ENCODE data around the gene FRMD4A.

FRMD4A gene

DNA sequence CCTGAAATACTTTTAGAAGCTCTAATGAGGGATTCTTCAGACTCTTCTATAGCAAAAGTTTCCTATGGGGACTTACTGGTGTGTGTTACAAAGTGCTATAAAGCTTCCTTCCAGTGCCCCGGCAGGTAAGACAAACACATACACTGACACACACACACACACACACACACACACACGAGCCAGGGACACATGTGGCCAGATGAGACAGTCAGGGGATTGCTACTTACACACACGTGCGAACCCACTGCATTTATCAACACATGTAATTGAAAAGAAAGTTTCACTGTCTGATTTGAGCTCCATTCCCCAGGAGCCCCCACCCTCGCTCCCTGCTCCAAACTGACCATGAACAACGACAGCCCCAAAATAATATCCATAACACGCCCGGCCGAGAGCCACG, 624.1 kb downstream of the FRMD4A start:
- peaks cover 56% of the 10 kb centered on the region for H3K27me3 Mint-ChIP-seq (ENCODE audit: low read depth)
- H3K4me3 Mint-ChIP-seq, result no peak overlapping the region
- no peaks in the 10 kb centered on the region for H3K36me3 Mint-ChIP-seq (ENCODE audit: low read depth)
- peaks cover 11% of the 10 kb centered on the region for H3K4me1 Mint-ChIP-seq (ENCODE audit: low read depth)
- no peak overlapping the region for H3K27ac Mint-ChIP-seq
- no peaks in the 10 kb centered on the region for H3K9me3 Mint-ChIP-seq

DNA sequence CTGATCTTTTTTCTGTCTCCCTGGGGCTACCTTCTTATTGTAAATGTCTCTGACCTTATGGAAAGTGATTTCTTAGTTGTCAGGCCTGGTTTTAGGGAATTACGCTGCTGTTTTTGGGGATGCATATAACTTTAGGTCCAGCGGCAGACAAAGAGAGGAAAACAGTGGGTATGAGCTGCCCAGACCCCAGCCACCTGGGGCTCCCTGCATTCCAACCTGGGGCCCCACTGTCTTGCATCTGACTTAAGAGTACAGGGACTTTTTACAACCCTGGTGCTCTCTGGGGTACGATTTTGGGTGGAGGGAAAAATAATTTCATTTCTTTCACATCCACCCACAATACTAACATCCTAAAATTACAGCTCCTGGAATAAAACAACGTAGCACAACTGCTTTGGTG, 624.5 kb downstream of the FRMD4A start:
- Mint-ChIP-seq H3K9me3 (no peaks in the 10 kb centered on the region), H3K27ac (no peak overlapping the region), H3K27me3 (ENCODE audit: low read depth) (peaks cover 56% of the 10 kb centered on the region), H3K36me3 (ENCODE audit: low read depth) (no peaks in the 10 kb centered on the region), H3K4me3 (no peak overlapping the region), H3K4me1 (ENCODE audit: low read depth) (peaks cover 11% of the 10 kb centered on the region)

DNA sequence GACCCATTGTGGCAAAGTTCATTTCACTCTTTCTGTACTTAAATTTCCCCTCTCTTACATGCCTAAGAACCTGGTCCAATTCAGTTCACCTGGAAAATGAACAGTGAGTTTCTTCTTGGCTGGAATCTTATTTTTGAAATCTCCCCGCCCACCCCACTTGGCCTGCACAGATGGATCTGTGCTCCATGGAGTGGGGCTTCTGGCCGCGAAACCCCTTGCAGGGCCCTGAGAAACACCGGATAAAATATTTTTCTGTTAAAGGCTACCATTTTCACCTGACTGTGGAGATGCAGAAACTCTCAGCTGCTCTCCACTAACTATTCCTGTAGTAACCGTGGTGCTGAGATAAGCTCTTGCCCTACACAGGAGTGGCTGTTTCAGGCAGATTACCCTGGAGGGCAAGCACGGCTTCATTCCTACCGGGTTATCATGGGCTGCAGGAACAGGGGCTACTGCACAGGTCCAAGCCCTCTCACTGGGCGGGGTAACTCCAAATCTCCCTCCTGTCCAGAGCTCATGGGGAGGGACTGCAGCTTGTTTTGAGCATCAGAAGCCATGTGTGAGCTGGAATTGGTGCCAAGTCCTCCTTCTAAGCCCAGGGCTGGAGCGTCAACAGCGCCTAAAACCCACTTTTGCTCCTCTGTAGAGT, 625.1 kb downstream of the FRMD4A start:
- Mint-ChIP-seq H3K27me3 (ENCODE audit: low read depth) (peaks cover 56% of the 10 kb centered on the region), H3K27ac (no peak overlapping the region), H3K4me1 (ENCODE audit: low read depth) (peaks cover 11% of the 10 kb centered on the region), H3K9me3 (no peaks in the 10 kb centered on the region), H3K4me3 (no peak overlapping the region), H3K36me3 (ENCODE audit: low read depth) (no peaks in the 10 kb centered on the region)

DNA sequence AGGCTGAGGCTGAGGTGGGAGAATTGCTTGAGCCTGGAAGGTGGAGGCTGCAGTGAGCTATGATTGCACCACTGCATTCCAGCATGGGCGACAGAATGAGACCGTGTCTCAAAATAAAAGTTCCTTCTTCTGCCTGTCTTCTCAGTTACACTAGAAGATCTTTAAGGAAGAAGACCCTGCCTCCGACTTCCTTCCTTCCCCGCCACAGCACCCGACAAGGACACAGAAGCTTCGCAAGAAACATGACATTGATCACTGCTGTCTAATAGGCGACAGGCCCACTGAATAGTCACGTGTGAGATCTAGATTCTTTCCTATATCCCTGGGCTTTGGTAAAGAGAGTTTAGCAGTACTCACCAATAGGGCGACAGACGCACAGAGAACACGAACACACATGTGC, 625.8 kb downstream of the FRMD4A start:
- H3K36me3 Mint-ChIP-seq (ENCODE audit: low read depth), result no peaks in the 10 kb centered on the region
- H3K27ac Mint-ChIP-seq, result no peak overlapping the region
- no peaks in the 10 kb centered on the region for H3K9me3 Mint-ChIP-seq
- H3K4me1 Mint-ChIP-seq (ENCODE audit: low read depth), result peaks cover 11% of the 10 kb centered on the region
- no peak overlapping the region for H3K4me3 Mint-ChIP-seq
- H3K27me3 Mint-ChIP-seq (ENCODE audit: low read depth), result peaks cover 61% of the 10 kb centered on the region

DNA sequence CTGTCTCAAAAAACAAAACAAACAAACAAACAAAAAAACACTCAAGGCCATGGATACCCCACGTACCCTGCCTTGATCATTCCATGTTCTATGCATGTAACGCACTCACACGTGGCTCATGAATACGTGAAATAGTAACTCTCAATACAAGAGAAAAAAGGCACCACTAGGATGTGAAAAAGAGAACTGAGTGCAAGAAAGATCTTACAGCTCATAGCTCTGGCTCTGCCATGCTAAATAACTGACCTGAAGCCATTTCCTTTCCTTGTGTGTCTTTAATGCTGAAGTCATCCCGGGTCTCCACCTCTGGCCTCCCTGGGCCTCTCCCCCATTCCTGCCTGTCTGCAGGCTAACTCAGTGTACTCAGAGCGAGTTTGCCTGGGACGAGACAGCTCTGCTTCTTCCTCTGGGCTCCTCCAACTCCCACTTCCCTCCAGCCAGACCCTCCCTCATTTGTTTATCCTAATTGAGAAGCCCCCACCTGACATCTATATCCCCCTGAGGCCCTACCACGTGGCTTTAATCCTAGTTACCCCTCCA, 626.7 kb downstream of the FRMD4A start:
- H3K4me1 Mint-ChIP-seq (ENCODE audit: low read depth), result peaks cover 11% of the 10 kb centered on the region
- no peak overlapping the region for H3K27ac Mint-ChIP-seq
- H3K4me3 Mint-ChIP-seq, result no peak overlapping the region
- H3K36me3 Mint-ChIP-seq (ENCODE audit: low read depth), result no peaks in the 10 kb centered on the region
- H3K9me3 Mint-ChIP-seq, result no peaks in the 10 kb centered on the region
- peaks cover 54% of the 10 kb centered on the region for H3K27me3 Mint-ChIP-seq (ENCODE audit: low read depth)

DNA sequence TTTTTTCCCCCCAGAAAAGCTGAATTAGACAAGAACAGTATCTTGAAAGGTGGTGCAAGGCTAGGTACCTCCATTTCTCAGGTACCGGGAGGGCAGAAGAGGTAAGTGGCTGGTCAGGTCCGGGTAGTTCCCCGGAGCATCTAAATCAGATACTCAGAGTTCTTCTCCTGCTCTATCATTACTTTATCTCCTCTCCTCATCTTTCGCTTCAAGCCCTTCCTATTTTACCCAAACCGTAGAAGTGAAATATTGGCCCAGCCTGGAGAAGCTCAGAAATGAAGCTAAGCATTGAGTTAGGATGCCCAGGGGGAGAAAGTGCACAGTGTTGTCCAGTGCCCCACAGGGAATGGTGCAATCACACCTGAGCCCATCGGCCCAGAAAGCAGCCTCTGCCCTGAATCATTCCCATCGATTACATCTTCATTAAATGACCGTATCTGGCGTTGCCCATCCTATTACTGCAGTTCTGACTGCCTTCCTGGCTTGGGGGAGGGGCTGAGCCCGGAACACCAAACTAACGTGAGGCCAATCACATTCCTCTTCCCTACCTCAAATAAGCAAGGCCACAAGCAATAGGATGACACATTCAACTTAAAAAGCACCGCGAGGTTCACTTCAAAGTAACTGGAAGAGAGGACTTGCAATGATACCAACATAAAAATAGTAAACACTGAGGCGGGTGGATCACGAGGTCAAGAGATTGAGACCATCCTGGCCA, 627.5 kb downstream of the FRMD4A start:
- Mint-ChIP-seq H3K27ac (no peak overlapping the region), H3K9me3 (no peaks in the 10 kb centered on the region), H3K4me1 (ENCODE audit: low read depth) (peaks cover 10% of the 10 kb centered on the region), H3K4me3 (no peak overlapping the region), H3K27me3 (ENCODE audit: low read depth) (peaks cover 48% of the 10 kb centered on the region), H3K36me3 (ENCODE audit: low read depth) (no peaks in the 10 kb centered on the region)

DNA sequence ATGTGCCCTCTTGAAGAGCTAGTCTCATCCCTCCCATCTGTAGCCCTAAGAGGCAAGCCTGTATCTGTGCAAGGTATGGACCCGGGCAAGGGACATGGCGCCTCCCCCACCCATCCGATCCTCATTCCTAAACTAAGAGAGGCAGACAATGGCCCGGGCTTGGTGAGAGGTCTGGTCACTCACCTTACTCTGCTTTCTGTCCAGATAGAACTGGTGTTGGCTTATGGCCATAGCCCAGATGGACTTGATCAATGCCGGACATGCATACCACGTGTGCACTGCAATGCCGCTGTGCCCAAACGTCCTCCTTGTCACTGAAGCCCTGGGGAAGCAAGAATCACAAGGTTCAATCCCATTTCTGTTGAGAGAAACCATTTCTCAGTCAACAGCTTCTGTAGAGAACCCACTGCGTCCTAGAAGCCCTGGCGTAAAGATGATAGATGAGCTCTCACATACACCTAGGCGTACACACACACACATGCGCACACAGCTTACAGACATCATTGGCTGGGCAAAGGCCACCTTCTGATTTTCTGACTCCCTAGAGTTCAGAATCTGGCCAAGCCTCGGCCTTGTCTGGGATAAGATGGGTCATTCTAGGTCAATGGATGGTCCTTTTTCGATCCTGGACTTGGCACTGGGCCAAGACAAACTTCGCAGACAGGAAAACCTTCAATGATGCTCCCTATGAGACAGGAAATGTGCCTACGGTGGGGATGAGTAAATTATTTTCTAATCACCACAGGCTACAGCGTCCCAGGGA, 629.4 kb downstream of the FRMD4A start:
- H3K36me3 Mint-ChIP-seq (ENCODE audit: low read depth), result no peaks in the 10 kb centered on the region
- H3K27ac Mint-ChIP-seq, result no peak overlapping the region
- H3K9me3 Mint-ChIP-seq, result no peaks in the 10 kb centered on the region
- no peak overlapping the region for H3K4me3 Mint-ChIP-seq
- H3K4me1 Mint-ChIP-seq (ENCODE audit: low read depth), result no peaks in the 10 kb centered on the region
- peaks cover 29% of the 10 kb centered on the region for H3K27me3 Mint-ChIP-seq (ENCODE audit: low read depth)

DNA sequence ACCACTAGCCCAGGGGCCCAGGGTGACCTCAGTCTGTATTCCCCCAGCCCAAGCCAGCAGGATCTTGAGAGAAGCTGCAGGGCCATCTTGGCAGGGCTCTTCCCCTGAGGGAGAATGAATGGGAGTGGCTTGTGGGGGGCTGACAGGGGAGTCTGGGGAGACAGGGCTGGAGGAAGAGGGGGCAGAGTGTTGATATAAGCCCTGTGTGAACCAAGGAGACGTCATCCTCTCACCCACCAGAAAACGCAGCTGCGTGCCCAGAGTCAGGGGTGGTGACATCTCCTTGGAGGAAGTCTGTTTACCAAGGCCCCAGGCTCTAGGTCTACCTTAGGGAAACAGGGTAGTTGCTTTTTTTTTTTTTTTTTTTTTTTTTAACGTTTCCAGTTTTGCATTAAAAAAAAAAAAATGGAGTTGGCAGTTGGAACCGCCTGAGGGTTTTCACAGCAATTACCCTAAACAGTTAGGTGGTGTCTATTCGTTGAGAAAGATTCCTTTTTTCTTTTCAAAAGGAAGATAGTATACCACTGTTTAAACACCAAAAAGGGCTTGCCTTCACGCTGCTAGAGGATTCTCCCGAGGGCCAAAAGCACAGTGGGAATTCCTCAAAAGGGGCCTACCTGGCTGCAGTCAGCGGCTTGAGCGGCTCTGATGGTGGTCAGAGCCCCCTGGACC, 630.1 kb downstream of the FRMD4A start:
- H3K9me3 Mint-ChIP-seq, result no peaks in the 10 kb centered on the region
- H3K27me3 Mint-ChIP-seq (ENCODE audit: low read depth), result peaks cover 24% of the 10 kb centered on the region
- no peaks in the 10 kb centered on the region for H3K36me3 Mint-ChIP-seq (ENCODE audit: low read depth)
- no peak overlapping the region for H3K27ac Mint-ChIP-seq
- H3K4me1 Mint-ChIP-seq (ENCODE audit: low read depth), result no peaks in the 10 kb centered on the region
- no peak overlapping the region for H3K4me3 Mint-ChIP-seq

DNA sequence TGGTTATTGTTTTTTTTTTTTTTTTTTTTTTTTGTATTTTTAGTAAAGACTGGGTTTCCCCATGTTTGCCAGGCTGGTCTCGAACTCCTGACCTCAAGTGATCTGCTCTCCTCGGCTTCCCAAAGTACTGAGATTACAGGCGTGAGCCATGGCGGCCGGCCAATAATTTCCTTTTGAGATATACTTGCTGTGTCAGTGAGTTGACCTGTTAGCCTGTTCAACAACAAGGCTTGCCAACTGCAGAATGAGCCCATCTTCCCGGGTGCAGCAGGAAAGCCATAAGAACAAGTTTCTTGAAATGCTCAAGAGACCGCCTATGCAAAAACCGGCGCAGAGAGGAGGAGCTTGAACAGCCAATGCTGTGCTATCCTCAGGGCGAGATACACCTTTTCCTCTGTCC, 631.5 kb downstream of the FRMD4A start:
- peaks cover 13% of the 10 kb centered on the region for H3K27me3 Mint-ChIP-seq (ENCODE audit: low read depth)
- no peaks in the 10 kb centered on the region for H3K9me3 Mint-ChIP-seq
- no peaks in the 10 kb centered on the region for H3K4me1 Mint-ChIP-seq (ENCODE audit: low read depth)
- H3K36me3 Mint-ChIP-seq (ENCODE audit: low read depth), result no peaks in the 10 kb centered on the region
- no peak overlapping the region for H3K4me3 Mint-ChIP-seq
- H3K27ac Mint-ChIP-seq, result no peak overlapping the region

DNA sequence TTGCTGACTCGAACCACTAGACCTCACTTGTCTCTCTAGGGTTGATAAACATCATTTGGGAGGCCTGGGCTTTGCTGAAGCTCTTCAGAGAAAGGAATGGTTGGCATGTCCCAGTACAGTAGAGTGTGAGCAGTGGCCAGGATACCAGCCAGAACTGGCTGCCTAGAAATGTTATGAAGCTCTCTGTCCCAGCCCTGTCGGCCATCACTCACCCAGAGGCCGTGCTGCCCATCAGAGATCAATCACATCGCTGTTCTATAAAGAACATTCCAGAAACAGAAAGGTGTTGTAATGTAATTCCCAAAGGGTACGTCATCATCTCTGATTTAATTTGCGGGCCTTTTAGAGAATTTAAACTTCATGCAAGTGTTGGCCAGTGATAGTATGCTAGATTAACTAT, 632.5 kb downstream of the FRMD4A start:
- no peak overlapping the region for H3K27ac Mint-ChIP-seq
- H3K27me3 Mint-ChIP-seq (ENCODE audit: low read depth), result peaks cover 11% of the 10 kb centered on the region
- no peaks in the 10 kb centered on the region for H3K36me3 Mint-ChIP-seq (ENCODE audit: low read depth)
- no peaks in the 10 kb centered on the region for H3K9me3 Mint-ChIP-seq
- no peak overlapping the region for H3K4me3 Mint-ChIP-seq
- H3K4me1 Mint-ChIP-seq (ENCODE audit: low read depth), result no peaks in the 10 kb centered on the region

DNA sequence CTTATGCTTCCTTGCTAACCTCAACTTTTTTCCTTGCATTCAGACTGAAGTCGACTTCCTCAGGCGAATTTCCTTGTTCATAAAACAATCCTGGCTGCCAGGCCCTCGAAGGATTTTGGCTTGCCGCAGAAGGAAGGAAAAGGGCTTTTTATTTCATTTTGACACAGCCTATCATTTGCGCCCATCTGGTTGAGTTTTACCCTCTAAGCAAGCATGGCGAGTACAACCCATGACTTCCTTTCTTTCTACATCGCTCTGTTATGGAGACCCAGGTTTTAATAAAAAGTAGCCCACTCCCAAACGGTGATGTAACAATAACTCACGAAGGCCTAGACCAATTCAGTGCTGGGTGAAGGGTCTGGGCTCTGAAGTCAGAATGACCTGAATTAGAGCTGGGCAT, 634.7 kb downstream of the FRMD4A start:
- H3K27me3 Mint-ChIP-seq (ENCODE audit: low read depth), result peaks cover 5% of the 10 kb centered on the region
- no peak overlapping the region for H3K4me3 Mint-ChIP-seq
- no peaks in the 10 kb centered on the region for H3K36me3 Mint-ChIP-seq (ENCODE audit: low read depth)
- H3K27ac Mint-ChIP-seq, result no peak overlapping the region
- no peaks in the 10 kb centered on the region for H3K4me1 Mint-ChIP-seq (ENCODE audit: low read depth)
- no peaks in the 10 kb centered on the region for H3K9me3 Mint-ChIP-seq

DNA sequence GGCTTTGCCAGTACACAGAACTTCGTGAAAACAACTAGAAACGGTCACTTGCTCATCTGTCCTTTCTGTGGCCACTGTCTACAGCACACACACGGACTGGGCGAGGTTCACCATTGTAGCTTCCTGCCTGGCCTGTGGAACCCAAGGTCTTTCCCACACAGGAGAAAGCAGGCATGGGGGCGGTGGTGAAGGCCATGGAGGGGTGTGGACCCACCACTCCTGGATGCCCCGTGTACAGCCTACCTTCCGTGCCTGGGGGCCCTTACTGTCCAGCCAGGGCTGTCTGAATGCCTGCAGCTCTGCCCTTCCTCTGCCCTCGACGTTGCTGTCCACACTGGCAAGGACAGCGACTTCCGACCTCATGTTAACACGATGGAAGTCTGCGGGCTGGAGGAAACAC, 635.1 kb downstream of the FRMD4A start:
- Mint-ChIP-seq H3K9me3 (no peaks in the 10 kb centered on the region), H3K4me3 (no peak overlapping the region), H3K27ac (no peak overlapping the region), H3K36me3 (ENCODE audit: low read depth) (no peaks in the 10 kb centered on the region), H3K4me1 (ENCODE audit: low read depth) (no peaks in the 10 kb centered on the region), H3K27me3 (ENCODE audit: low read depth) (peaks cover 5% of the 10 kb centered on the region)

DNA sequence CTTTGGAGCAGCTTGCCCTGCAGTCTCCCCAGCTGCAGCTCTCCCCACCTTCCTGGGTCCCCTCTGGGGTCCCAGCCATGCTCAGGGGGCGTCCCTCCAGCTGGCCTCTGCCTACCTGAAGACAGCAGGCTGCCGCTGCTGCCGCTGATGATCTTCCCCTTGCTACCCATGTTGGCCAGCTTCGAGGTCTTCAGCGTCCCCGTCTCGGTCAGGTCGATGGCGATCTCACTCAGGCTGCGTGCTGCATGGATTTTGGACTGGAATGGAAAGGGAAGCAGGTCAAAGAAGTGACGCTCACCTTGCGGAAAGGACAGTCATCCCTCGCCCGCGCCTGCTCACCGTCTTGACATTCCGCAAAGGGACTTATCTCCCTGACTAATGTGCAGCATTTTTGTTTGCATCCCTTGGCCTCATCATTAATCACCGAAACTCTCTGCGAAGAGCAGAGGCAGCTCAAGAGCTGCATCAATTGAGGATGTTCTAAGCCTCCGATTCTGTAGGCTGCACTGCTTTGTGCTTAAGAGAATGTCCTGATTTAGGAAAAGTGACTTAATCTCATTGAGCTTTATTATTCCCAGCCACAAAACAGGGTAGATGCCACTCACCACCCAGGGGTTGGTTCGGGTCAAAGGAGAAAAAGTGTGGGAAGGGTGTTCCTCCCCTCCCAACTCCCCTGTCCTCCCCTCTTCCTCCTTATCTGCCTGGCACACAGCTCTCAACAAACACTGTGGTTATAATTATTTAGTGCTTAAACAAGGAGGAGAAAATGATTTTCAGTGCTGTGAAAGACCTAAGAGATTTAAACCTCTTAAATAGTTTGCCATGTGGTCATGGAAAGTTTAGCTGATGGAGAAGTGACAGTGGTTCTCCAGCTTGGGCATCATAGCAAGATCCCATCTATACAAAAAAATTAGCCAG, 636.7 kb downstream of the FRMD4A start:
- Mint-ChIP-seq H3K27me3 (ENCODE audit: low read depth) (no peaks in the 10 kb centered on the region), H3K36me3 (ENCODE audit: low read depth) (no peaks in the 10 kb centered on the region)

More for the DNA sequence above, 636.7 kb downstream of the FRMD4A start:
- Mint-ChIP-seq H3K4me3 (no peak overlapping the region), H3K9me3 (no peaks in the 10 kb centered on the region), H3K4me1 (ENCODE audit: low read depth) (no peaks in the 10 kb centered on the region), H3K27ac (no peak overlapping the region)

Measured in T-helper 1 cell treated with Interleukin-12 subunit alpha and Interleukin-12 subunit beta and Interleukin-4 antibody, amounts not matched to agents 30 μg/mL and 1 μg/mL, for 36 hours (primary cell).